IPS DF 4.7 (cell line): ENCODE data around the gene MEGF11.
"Not testable (repeated sequence)": the region's sequence is repeated elsewhere in the genome, so short reads cannot be mapped to it uniquely, and the experiment has no call there.

Source experiments
- DNase-seq: peaks from one replicate; pipeline ENCODE4 v3.0.0-alpha.2; 2013; ENCODE audit warnings: low spot score; ENCODE audit errors: extremely low read depth

The MEGF11 gene

GRCh38 chr15:66007663-66008262 is 245.8 kb downstream of the MEGF11 start:
- DNase-seq, result no peak

- no peak for DNase-seq
These were observed 246.6 kb downstream of the MEGF11 start for GRCh38 chr15:66006986-66007385.

GRCh38 chr15:66004618-66005262 is 248.8 kb downstream of the MEGF11 start:
- DNase-seq, result no peak

GRCh38 chr15:66003129-66003528 is 250.4 kb downstream of the MEGF11 start:
- not testable (repeated sequence) for DNase-seq

- DNase-seq, result no peak
These were observed 251.7 kb downstream of the MEGF11 start for GRCh38 chr15:66001717-66002426.

- DNase-seq, result no peak
These were observed 252.5 kb downstream of the MEGF11 start for GRCh38 chr15:66001042-66001441.

GRCh38 chr15:65998486-65998885 is 255.1 kb downstream of the MEGF11 start:
- no peak for DNase-seq

GRCh38 chr15:65996901-65997300 is 256.6 kb downstream of the MEGF11 start:
- no peak for DNase-seq

GRCh38 chr15:65994832-65995231 is 258.7 kb downstream of the MEGF11 start:
- no peak for DNase-seq

- no peak for DNase-seq
These were observed 259.8 kb downstream of the MEGF11 start for GRCh38 chr15:65993762-65994161.

GRCh38 chr15:65993236-65993635 is 260.3 kb downstream of the MEGF11 start:
- DNase-seq, result no peak

GRCh38 chr15:65991721-65992483 is 261.6 kb downstream of the MEGF11 start:
- no peak for DNase-seq

GRCh38 chr15:65990298-65990981 is 263.1 kb downstream of the MEGF11 start:
- DNase-seq, result no peak

GRCh38 chr15:65987100-65987499 is 266.4 kb downstream of the MEGF11 start:
- DNase-seq, result no peak

- DNase-seq, result no peak
These were observed 267.1 kb downstream of the MEGF11 start for GRCh38 chr15:65986416-65986815.

GRCh38 chr15:65985387-65985786 is 268.2 kb downstream of the MEGF11 start:
- no peak for DNase-seq

GRCh38 chr15:65982627-65983322 is 270.8 kb downstream of the MEGF11 start:
- no peak for DNase-seq

- DNase-seq, result peak; percentile 36
These were observed 271.5 kb downstream of the MEGF11 start for GRCh38 chr15:65981837-65982626.

GRCh38 chr15:65980824-65981456 is 272.6 kb downstream of the MEGF11 start:
- peak; percentile 86 for DNase-seq
